DOHH2 (cell line): Measurements from ENCODE around the gene TNNC2.

Experiments
- EZH2phosphoT487 ChIP-seq: fragments of 200-600 bp; sonication (generic); IDR thresholded peaks from 2 replicates; pipeline ENCODE4 v1.6.1; 2017; ENCODE audit warnings: borderline replicate concordance, mild to moderate bottlenecking, antibody characterized with exemption, low read length, moderate library complexity, mixed read lengths
- TF ChIP-seq, protein P1 (sequence below): fragments of 200-600 bp; sonication (generic); IDR thresholded peaks from one replicate; pipeline ENCODE4 v1.5.1; 2014; ENCODE audit warnings: antibody characterized with exemption, mild to moderate bottlenecking, low read depth, low read length; ENCODE audit not compliant: poor library complexity, severe bottlenecking

DNA sequence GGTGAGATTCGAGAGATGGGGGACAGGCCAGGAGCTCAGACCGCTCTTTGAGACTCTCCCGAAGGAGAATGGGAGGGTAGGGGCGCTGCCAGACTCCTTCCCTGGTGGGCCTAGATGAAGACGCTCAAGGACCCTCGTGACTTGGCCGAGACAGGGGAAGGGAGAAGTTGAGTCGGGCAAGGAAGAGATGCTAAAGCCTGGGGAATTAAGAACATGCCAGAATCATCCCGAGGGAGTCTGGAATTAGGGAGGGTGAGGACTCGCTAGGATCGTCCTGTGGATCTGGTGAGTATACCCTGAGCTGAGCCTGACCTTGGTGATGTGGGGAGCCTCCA is 14.1 kb downstream of the TNNC2 start:
- TF ChIP-seq, protein P1, sequence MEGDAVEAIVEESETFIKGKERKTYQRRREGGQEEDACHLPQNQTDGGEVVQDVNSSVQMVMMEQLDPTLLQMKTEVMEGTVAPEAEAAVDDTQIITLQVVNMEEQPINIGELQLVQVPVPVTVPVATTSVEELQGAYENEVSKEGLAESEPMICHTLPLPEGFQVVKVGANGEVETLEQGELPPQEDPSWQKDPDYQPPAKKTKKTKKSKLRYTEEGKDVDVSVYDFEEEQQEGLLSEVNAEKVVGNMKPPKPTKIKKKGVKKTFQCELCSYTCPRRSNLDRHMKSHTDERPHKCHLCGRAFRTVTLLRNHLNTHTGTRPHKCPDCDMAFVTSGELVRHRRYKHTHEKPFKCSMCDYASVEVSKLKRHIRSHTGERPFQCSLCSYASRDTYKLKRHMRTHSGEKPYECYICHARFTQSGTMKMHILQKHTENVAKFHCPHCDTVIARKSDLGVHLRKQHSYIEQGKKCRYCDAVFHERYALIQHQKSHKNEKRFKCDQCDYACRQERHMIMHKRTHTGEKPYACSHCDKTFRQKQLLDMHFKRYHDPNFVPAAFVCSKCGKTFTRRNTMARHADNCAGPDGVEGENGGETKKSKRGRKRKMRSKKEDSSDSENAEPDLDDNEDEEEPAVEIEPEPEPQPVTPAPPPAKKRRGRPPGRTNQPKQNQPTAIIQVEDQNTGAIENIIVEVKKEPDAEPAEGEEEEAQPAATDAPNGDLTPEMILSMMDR = no peak
- TF ChIP-seq EZH2phosphoT487 = no peak
